Heart right ventricle (tissue), 16 donors: ENCODE results near the gene CLSTN2. TPM values are rescaled to one million over a fixed set of nuclear protein-coding genes. Genes with fewer than 3 reads are reported as not detected.

Experiments used
- ATAC-seq, 8 donors: fragments of 200-7000 bp; cut with Tn5 transposase; one replicate each; pipeline ENCODE4 v1.9.1; 2020; ENCODE audit warnings: mild to moderate bottlenecking in 8 of 8, moderate library complexity in 8 of 8, moderate number of reproducible peaks in 1 of 8
- DNase-seq, 2 donors: peaks; one replicate each; pipeline ENCODE4 v3.0.0-alpha.2; 2020
- H3K27ac ChIP-seq, 10 donors: fragments of 200-600 bp; sonication (generic) in 2 of 10; one replicate each; pipeline versions ENCODE4 v1.5.0 to v1.8.0; 2020 to 2022; ENCODE audit warnings: mild to moderate bottlenecking in 3 of 10
- H3K27me3 ChIP-seq, 7 donors: fragments of 200-600 bp; one replicate each; pipeline ENCODE4 v1.8.0; 2021 to 2022; ENCODE audit warnings: mild to moderate bottlenecking in 2 of 7
- H3K36me3 ChIP-seq, 9 donors: fragments of 200-600 bp; sonication (generic) in 1 of 9; one replicate each; pipeline versions ENCODE4 v1.5.0 to v1.8.0; 2020 to 2022; ENCODE audit warnings: mild to moderate bottlenecking in 2 of 9
- H3K4me1 ChIP-seq, 9 donors: fragments of 200-600 bp; sonication (generic) in 1 of 9; one replicate each; pipeline versions ENCODE4 v1.5.0 to v1.8.0; 2020 to 2022; ENCODE audit warnings: mild to moderate bottlenecking in 4 of 9
- H3K4me3 ChIP-seq, 10 donors: fragments of 200-600 bp; sonication (generic) in 2 of 10; one replicate each; pipeline versions ENCODE4 v1.5.0 to v1.8.0; 2020 to 2022; ENCODE audit warnings: mild to moderate bottlenecking in 7 of 10, moderate library complexity in 2 of 10
- H3K9me3 ChIP-seq, 11 donors: fragments of 200-600 bp in 10 of 11; sonication (generic) in 2 of 11; one replicate each; pipeline versions ENCODE4 v1.5.0 to v1.8.0; 2013 to 2022; ENCODE audit warnings: mild to moderate bottlenecking in 2 of 11, control low read depth in 1 of 11, moderate library complexity in 1 of 11
- WGBS, 2 donors: extraction: QIAGEN DNeasy Blood & Tissue Kit; methylation state at CpG; one replicate each; pipeline ENCODE4 v1.1.7; 2013; ENCODE audit warnings: inconsistent platforms in 1 of 2; 5-methylcytosine and 5-hydroxymethylcytosine counted together
- intact Hi-C, 10 donors: fragments of 100-400 bp; cut with DNase I; formaldehyde crosslinking; loops; one replicate each; pipeline versions ENCODE4 v1.11.1 to v1.14.2; 2022
- polyA plus RNA-seq, 2 donors: library from polyadenylated mRNA; stranded (reverse); fragments of 200-250 nt; gene quantifications; one replicate each; pipeline ENCODE4 v1.2.3, GENCODE V29; 2013
- total RNA-seq, 10 donors: library from RNA; stranded (reverse); fragmentation: NEBNext Ultra II Directional in 3 of 10; extraction: Animal tissue kit (Norgen Biotek cat#: 25700) in 3 of 10; gene quantifications; one replicate each; pipeline versions ENCODE4 v1.2.1 to v1.2.4, GENCODE V29; 2021 to 2023
- TF ChIP-seq, protein P1 (sequence below), 9 donors: fragments of 200-600 bp; sonication (generic) in 2 of 9; IDR thresholded peaks; one replicate each; pipeline versions ENCODE4 v1.5.0 to v1.8.0; 2021 to 2022; ENCODE audit warnings: antibody characterized with exemption in 9 of 9, mild to moderate bottlenecking in 5 of 9, moderate library complexity in 1 of 9
- donor health status: Arrhythmogenic right ventricular cardiomyopathy.
- donor health status: ischemic (EF 13 %, LVEDD 7.1; RV severe dilation, severe dysfunction).
- donor health status: healthy with polysubstance abuse.
- donor health status: DM: no; HTN: yes; CAD: no.
- donor health status: DM: no; HTN: no; CAD: no.
- donor health status: ischemic (EF 25% LVEDD 6.9; RV normal size, moderate dysfunction).
- donor health status: ischemic (EF 25% LVEDD 5.7; RV mildly dilated, moderate dysfunction).
- donor health status: healthy.
- donor health status: DM: yes; HTN: yes; CAD: no.
- donor health status: Ischemic cardiomyopathy.
- donor health status: ischemic (EF 35%, LVEDD 5.7; RV mildly dilated, moderate dysfunction).
- donor health status: nonischemic (EF 11% LVEDD 7.7; RV severe dilation, severe dysfunction).
- donor health status: DM: yes; HTN: yes; CAD: no.
- donor health status: PGD.
- donor health status: ischemic (EF 29% LVEDD 5.4; RV normal size, mild dysfunction).
- donor health status: nonischemic (EF 23%, LVEDD 6.1; RV moderate dilation, normal function).

The CLSTN2 gene
- total and polyA plus RNA-seq, 12 donors: 0.57 to 10.7 (median 4.4) TPM

DNA sequence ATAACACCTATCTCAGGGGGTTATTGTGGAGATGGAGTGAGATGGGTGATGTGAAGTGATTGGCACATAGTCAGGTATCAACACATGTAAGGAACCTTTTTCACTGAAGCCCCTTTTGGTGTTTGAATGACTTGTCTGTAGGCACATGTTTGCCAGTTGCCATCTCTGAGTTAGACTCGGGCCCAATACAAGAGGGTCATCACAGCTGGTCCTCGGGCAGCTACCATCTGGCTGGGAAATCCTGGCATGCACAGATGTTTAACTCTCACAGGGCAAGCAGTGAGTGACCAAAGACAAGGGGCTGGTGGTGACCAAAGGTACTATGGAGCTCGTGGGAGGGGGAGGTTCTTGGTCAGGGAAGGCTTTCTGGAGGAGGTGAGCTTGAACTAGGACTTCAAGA is 118.8 kb downstream of the CLSTN2 start:
- DNase-seq (no peak), ATAC-seq (no peak)
- Histone ChIP-seq H3K4me3 (no peak overlapping the region), H3K27me3 (peaks cover 0 to 3% (median 0%) of the 10 kb centered on the region in 7 donors), H3K27ac (no peak overlapping the region), H3K36me3 (no peaks in the 10 kb centered on the region), H3K4me1 (no peaks in the 10 kb centered on the region), H3K9me3 (no peaks in the 10 kb centered on the region)
- TF ChIP-seq, protein P1, sequence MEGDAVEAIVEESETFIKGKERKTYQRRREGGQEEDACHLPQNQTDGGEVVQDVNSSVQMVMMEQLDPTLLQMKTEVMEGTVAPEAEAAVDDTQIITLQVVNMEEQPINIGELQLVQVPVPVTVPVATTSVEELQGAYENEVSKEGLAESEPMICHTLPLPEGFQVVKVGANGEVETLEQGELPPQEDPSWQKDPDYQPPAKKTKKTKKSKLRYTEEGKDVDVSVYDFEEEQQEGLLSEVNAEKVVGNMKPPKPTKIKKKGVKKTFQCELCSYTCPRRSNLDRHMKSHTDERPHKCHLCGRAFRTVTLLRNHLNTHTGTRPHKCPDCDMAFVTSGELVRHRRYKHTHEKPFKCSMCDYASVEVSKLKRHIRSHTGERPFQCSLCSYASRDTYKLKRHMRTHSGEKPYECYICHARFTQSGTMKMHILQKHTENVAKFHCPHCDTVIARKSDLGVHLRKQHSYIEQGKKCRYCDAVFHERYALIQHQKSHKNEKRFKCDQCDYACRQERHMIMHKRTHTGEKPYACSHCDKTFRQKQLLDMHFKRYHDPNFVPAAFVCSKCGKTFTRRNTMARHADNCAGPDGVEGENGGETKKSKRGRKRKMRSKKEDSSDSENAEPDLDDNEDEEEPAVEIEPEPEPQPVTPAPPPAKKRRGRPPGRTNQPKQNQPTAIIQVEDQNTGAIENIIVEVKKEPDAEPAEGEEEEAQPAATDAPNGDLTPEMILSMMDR (IDR thresholded peaks at IDR 0.05): no peak
- WGBS, 2 donors: 79 to 81% methylated on average over 3 of the region's 3 CpGs
- intact Hi-C loops: loop anchor here in 5 of 10 donors (5.0 to 10.0 kb wide), 4 partner anchors 111 to 619 kb away; partner anchors contain the start of gene CLSTN2 (in 4 of the 5)

DNA sequence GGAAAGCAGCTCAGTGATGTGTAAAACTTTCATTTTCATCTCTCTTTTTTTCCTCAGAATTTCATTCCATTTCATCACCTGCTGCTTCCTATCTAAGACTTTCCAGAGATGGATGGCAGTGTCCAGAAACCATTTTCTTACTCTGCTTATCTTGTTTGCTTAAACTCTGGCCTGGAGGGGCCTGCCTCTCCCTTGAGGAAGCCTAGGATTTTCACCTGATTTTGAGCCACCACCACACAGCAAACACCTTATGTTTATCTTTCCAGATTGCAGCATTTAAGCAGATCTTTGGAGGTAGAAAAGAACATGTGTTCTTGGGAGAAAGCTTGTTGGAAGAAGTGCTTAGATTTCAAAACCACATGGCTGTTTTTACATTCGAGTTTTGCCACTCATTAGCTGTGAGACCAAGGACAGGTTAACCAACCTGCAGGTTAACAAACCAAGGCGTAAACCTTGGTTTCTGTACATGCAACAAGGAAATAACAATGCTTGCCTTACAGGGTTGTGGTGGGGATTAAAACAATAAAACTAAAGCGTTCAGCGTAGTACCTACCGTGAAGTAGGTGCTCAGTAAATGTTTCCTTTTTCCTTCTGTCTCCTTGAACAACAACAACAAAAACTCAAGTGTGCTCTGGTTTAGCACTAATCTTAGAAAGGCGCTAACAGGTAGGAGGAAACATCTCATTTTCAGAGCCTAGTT is 120.3 kb downstream of the CLSTN2 start:
- Histone ChIP-seq H3K4me1 (no peaks in the 10 kb centered on the region), H3K4me3 (no peak overlapping the region), H3K36me3 (no peaks in the 10 kb centered on the region), H3K27ac (no peak overlapping the region), H3K27me3 (peaks cover 0 to 9% (median 3%) of the 10 kb centered on the region in 7 donors), H3K9me3 (no peaks in the 10 kb centered on the region)
- intact Hi-C loops: loop anchor here in 1 of 10 donors (10.0 kb wide), 1 partner anchor 620 kb away; no protein-coding TSS in a partner anchor
- WGBS, 2 donors: 90 to 91% methylated on average over 6 of the region's 6 CpGs
- TF ChIP-seq, protein P1 (IDR thresholded peaks at IDR 0.05): no peak
- ATAC-seq (no peak), DNase-seq (no peak)

DNA sequence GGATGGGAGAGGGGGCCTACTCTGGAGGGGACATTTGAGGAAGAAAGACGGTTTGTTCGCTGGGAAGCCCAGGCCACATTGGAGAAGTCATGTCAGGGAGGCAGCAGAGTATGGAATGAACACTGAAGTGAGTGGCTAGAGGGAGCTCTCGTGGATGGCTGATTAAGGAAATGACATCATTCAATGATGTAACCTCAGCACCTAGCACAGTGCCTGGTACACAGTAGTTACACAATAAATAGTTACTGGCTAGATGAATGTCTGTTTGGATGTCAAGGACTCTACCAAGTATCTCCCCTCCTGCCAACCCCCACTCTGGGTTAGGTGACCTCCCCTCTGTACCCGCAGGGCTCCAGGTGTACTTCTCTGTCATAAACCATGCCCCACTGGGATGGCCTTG is 121.1 kb downstream of the CLSTN2 start:
- H3K9me3 ChIP-seq: no peaks in the 10 kb centered on the region
- peaks cover 0 to 9% (median 3%) of the 10 kb centered on the region in 7 donors for H3K27me3 ChIP-seq
- no peak for DNase-seq
- TF ChIP-seq, protein P1 (IDR thresholded peaks at IDR 0.05): no peak
- no peak overlapping the region for H3K27ac ChIP-seq
- intact Hi-C loops: loop anchor here in 1 of 10 donors (10.0 kb wide), 1 partner anchor 621 kb away; no protein-coding TSS in a partner anchor
- no peaks in the 10 kb centered on the region for H3K36me3 ChIP-seq
- no peak for ATAC-seq
- WGBS, 2 donors: 80 to 83% methylated on average over 4 of the region's 4 CpGs
- no peaks in the 10 kb centered on the region for H3K4me1 ChIP-seq
- H3K4me3 ChIP-seq: no peak overlapping the region

- TF ChIP-seq, protein P1 (IDR thresholded peaks at IDR 0.05): no peak
- ATAC-seq (no peak), DNase-seq (no peak)
- no peaks in the 10 kb centered on the region for H3K4me1 ChIP-seq
- intact Hi-C loops: no loop called here
- H3K36me3 ChIP-seq: no peaks in the 10 kb centered on the region
- peaks cover 0 to 9% (median 5%) of the 10 kb centered on the region in 7 donors for H3K27me3 ChIP-seq
- no peak overlapping the region for H3K4me3 ChIP-seq
- H3K27ac ChIP-seq: no peak overlapping the region
- H3K9me3 ChIP-seq: peaks cover 0 to 10% (median 0%) of the 10 kb centered on the region in 11 donors
- 57 to 67% methylated on average over 2 of the region's 2 CpGs for WGBS, 2 donors
These were observed 126.2 kb downstream of the CLSTN2 start for GRCh38 chr3:140061211-140061610.
